ENCODE measurements around the gene ATP9A.

Gene ATP9A

DNA sequence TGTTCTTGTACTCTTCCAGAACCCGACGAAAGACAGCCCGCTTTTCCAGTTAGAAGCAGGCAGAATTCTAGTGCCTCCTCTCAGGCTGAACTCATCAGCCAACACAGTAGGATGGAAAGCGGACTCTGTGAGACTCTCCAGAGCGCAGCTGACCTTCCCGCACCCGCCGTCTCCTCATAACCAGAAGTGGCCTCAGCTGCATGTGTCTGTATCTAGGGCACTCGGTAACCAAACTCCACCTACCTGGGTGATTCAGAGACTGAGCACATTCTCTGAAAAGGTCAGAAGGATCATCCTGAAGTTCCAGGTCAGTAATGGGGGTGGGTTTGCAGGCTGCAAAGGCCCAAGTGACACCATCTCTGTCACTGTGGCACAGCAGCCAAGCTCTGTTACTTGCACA is 158.9 kb downstream of the ATP9A start:
- TF ChIP-seq SPI1 (IDR thresholded peaks at IDR 0.05; ENCODE audit: low read depth, low read length) (no peak), TAF1 (IDR thresholded peaks at IDR 0.05; ENCODE audit: low read depth, low read length) (no peak), POLR2A (IDR thresholded peaks at IDR 0.05; ENCODE audit: low read depth, low read length) (no peak), PAX5 (IDR thresholded peaks at IDR 0.05; ENCODE audit: insufficient read depth, low read length, severe bottlenecking) (no peak), POLR2AphosphoS5 (IDR thresholded peaks at IDR 0.05; ENCODE audit: low read depth, low read length) (no peak), POU2F2 (IDR thresholded peaks at IDR 0.05; ENCODE audit: low read depth, low read length) (no peak)
- no peak for FAIRE-seq
- no peak for DNase-seq (ENCODE audit: insufficient read length, low spot score)

DNA sequence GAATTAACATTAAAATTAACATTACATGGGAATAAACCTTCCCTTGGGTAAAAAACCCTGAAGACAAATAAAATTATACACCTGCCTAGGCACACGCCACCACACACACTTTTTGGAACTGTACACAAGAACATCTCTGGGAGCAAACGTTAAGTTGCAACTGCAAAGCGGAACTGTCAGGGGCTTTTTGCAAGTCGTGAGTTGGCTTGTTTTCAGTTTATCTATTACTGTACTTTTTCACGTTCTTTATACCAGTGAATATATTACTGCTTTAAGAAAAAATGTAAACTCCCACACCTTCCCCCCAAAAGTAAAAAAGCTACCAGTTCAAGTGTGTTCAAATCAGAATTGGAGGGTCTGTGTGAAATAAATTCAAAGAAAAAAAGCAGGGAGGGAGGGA is 160.1 kb downstream of the ATP9A start:
- no peak for TF ChIP-seq PAX5 (IDR thresholded peaks at IDR 0.05; ENCODE audit: insufficient read depth, low read length, severe bottlenecking)
- no peak for TF ChIP-seq POU2F2 (IDR thresholded peaks at IDR 0.05; ENCODE audit: low read depth, low read length)
- TF ChIP-seq SPI1 (IDR thresholded peaks at IDR 0.05; ENCODE audit: low read depth, low read length), result no peak
- TF ChIP-seq POLR2AphosphoS5 (IDR thresholded peaks at IDR 0.05; ENCODE audit: low read depth, low read length), result no peak
- no peak for TF ChIP-seq POLR2A (IDR thresholded peaks at IDR 0.05; ENCODE audit: low read depth, low read length)
- TF ChIP-seq TAF1 (IDR thresholded peaks at IDR 0.05; ENCODE audit: low read depth, low read length), result no peak
- FAIRE-seq (no peak), DNase-seq (ENCODE audit: insufficient read length, low spot score) (no peak)

DNA sequence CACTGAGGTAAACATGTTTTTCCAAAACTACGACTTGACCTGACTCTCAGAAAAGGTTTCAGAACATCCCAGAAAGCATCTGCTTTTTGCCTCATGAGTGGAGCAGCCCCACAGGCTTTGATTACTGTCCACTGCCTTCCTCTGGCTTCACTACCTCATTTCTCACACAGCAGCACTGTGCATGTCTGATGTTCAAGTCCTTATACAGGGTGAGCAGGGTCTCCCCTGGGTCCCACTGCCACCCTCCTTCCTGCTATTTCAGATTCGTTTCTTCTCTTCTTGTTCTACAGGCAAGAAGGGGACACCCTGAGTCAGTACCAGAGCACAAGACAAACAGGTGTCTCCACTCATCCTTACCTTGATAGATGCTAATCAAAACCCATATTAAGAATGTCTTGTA is 161.0 kb downstream of the ATP9A start:
- no peak for DNase-seq (ENCODE audit: insufficient read length, low spot score)
- TF ChIP-seq PAX5 (IDR thresholded peaks at IDR 0.05; ENCODE audit: insufficient read depth, low read length, severe bottlenecking), result no peak
- no peak for TF ChIP-seq POLR2A (IDR thresholded peaks at IDR 0.05; ENCODE audit: low read depth, low read length)
- TF ChIP-seq SPI1 (IDR thresholded peaks at IDR 0.05; ENCODE audit: low read depth, low read length), result no peak
- TF ChIP-seq TAF1 (IDR thresholded peaks at IDR 0.05; ENCODE audit: low read depth, low read length), result no peak
- no peak for TF ChIP-seq POU2F2 (IDR thresholded peaks at IDR 0.05; ENCODE audit: low read depth, low read length)
- no peak for TF ChIP-seq POLR2AphosphoS5 (IDR thresholded peaks at IDR 0.05; ENCODE audit: low read depth, low read length)
- no peak for FAIRE-seq

DNA sequence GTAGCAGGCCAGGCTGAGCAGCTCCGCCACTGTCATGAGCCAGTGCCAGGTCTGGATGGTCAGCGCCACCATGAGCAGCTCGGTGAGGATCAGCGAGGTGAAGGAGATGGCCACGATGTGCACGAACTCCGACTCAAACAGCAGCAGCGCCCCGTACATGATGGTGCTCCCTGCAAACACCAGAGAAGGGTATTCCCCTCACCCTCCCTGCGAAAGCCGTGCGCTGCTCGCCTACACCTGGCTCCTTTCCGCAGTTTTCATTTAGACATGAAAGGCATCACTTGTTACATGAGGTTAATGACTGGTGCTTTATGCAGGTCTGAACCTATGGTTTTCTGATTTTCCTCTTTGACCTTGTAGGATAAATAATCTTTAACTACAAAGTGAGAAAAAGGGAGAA is 163.3 kb downstream of the ATP9A start:
- DNase-seq (ENCODE audit: insufficient read length, low spot score) (no peak), FAIRE-seq (no peak)
- TF ChIP-seq SPI1 (IDR thresholded peaks at IDR 0.05; ENCODE audit: low read depth, low read length), result no peak
- TF ChIP-seq TAF1 (IDR thresholded peaks at IDR 0.05; ENCODE audit: low read depth, low read length), result no peak
- TF ChIP-seq POLR2AphosphoS5 (IDR thresholded peaks at IDR 0.05; ENCODE audit: low read depth, low read length), result no peak
- no peak for TF ChIP-seq POLR2A (IDR thresholded peaks at IDR 0.05; ENCODE audit: low read depth, low read length)
- TF ChIP-seq POU2F2 (IDR thresholded peaks at IDR 0.05; ENCODE audit: low read depth, low read length), result no peak
- no peak for TF ChIP-seq PAX5 (IDR thresholded peaks at IDR 0.05; ENCODE audit: insufficient read depth, low read length, severe bottlenecking)

DNA sequence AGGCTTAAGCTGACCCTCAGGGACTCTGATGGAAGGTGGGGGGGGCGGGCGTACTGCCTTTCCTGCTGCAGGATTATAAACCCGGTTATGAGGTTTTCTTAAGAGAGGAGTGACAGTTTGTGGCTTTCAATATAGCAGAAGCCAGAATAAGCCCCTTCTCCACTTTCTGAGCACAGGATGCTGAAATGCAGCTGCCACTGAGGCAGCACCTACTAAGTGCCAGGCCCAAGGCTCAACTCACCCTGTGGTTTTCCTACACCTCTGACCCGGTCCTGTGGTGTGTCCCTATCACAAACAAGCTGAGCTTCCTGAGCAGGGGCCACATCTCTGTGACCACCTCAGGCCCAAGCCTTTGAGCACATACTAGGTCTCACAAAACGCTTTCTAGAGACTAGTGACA is 166.1 kb downstream of the ATP9A start:
- FAIRE-seq, result no peak
- DNase-seq (ENCODE audit: insufficient read length, low spot score), result no peak
- TF ChIP-seq POU2F2 (IDR thresholded peaks at IDR 0.05; ENCODE audit: low read depth, low read length) (no peak), POLR2AphosphoS5 (IDR thresholded peaks at IDR 0.05; ENCODE audit: low read depth, low read length) (no peak), PAX5 (IDR thresholded peaks at IDR 0.05; ENCODE audit: insufficient read depth, low read length, severe bottlenecking) (no peak), TAF1 (IDR thresholded peaks at IDR 0.05; ENCODE audit: low read depth, low read length) (no peak), POLR2A (IDR thresholded peaks at IDR 0.05; ENCODE audit: low read depth, low read length) (no peak), SPI1 (IDR thresholded peaks at IDR 0.05; ENCODE audit: low read depth, low read length) (no peak)

DNA sequence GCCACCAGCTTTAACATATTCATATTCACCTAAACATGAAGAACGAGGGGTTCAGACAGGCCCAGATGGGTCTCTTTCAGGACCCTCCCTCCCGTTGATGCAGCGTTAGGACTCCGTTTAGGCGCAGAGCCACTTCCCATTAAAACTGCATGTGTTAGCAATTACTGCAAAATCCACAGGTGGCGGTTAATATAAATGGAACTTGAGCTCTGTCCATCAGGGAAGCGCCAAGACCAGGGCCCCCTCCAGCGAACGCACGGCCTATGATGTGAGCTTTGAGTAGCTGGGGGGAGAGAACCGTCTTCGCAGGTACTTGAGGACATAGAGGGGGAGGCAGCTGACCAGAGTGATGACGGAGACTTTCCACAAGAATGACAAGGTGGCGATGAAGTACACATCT is 167.2 kb downstream of the ATP9A start:
- TF ChIP-seq POLR2A (IDR thresholded peaks at IDR 0.05; ENCODE audit: low read depth, low read length), result no peak
- no peak for TF ChIP-seq TAF1 (IDR thresholded peaks at IDR 0.05; ENCODE audit: low read depth, low read length)
- TF ChIP-seq POU2F2 (IDR thresholded peaks at IDR 0.05; ENCODE audit: low read depth, low read length), result no peak
- FAIRE-seq, result no peak
- no peak for DNase-seq (ENCODE audit: insufficient read length, low spot score)

DNA sequence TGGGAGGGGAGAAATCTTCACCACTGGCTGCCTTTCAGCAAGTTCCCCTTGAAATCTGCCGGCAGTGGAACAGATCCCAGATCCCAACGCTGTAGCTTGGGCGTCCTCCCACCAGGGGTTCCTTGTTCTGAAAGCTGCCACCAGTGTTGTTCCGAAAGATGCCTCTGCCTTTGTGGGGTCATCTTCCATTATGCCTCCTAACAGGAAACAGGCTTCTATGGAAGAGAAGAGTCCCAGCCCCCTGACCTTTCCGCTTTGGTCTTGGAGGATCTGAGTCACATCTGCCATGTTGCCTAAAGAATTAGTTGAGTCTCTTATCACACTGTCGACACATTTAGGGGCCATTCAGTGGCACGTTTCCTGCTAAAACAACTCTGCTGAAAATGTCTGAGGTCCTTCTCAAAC is 168.2 kb downstream of the ATP9A start:
- FAIRE-seq (no peak), DNase-seq (ENCODE audit: insufficient read length, low spot score) (no peak)
- TF ChIP-seq POLR2AphosphoS5 (IDR thresholded peaks at IDR 0.05; ENCODE audit: low read depth, low read length) (no peak), POLR2A (IDR thresholded peaks at IDR 0.05; ENCODE audit: low read depth, low read length) (no peak)

DNA sequence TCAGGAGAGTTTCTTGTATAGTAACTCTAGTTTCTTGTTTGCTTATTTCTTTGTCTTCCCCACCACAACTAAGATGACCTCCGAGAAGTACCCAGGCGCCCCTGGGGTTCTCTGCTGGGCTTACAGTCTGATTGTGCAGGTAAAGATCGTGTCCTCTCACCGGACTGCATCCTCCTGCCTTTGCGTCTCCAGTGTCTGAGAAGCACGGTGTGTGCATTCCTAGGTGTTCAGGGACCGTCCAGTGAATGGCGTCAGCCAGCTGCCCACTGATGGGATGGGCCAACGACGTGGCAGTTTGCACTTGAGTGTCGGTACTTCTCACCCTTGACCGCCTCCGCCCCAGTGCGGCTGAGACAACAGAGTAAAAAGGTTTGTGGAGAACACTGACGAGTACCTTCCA is 169.6 kb downstream of the ATP9A start:
- DNase-seq (ENCODE audit: insufficient read length, low spot score), result no peak
- no peak for FAIRE-seq

DNA sequence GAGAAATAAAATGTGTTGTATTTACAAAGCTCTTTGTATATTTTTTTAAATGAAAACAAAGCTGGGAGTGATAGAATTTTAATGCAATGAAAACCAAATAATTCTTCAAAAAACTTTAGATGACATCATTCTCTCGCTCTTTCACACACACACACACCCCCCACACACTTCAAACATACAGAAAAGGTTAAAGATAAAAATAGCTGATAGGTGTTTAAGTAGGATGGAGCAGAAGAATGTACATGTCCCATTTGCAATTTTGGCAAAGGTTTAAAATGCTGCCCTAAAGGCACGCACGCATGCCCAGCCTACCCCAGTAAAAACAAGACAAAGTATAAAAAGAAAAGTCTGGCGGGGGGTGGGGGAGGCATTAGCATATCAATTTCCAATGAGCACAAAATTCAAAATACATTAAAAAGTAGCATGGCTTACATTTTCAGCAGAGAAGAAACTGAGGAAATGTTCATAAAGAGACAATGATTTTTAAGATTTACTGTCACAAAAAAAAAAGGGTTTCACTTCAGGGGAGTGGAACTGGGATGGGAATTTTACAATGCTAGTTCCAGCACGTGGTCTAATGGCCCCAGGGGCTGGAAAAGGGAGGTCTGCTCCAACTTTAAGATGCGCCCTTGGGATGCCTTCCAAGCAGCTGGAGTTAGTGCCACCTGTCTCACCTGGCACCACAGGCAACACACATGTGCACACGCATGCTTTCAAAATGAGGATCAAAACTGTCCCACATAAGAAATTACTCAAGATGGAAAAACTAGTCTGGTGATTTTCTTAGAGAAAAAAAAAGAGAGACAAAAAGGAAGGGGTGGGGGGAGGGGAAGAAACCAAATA is 170.6 kb downstream of the ATP9A start:
- TF ChIP-seq POU2F2 (IDR thresholded peaks at IDR 0.05; ENCODE audit: low read depth, low read length) (no peak), SPI1 (IDR thresholded peaks at IDR 0.05; ENCODE audit: low read depth, low read length) (no peak), POLR2A (IDR thresholded peaks at IDR 0.05; ENCODE audit: low read depth, low read length) (no peak), POLR2AphosphoS5 (IDR thresholded peaks at IDR 0.05; ENCODE audit: low read depth, low read length) (no peak), PAX5 (IDR thresholded peaks at IDR 0.05; ENCODE audit: insufficient read depth, low read length, severe bottlenecking) (no peak), TAF1 (IDR thresholded peaks at IDR 0.05; ENCODE audit: low read depth, low read length) (no peak)
- no peak for FAIRE-seq
- DNase-seq (ENCODE audit: insufficient read length, low spot score), result no peak

More for the DNA sequence above, 169.6 kb downstream of the ATP9A start:
- TF ChIP-seq PAX5 (IDR thresholded peaks at IDR 0.05; ENCODE audit: insufficient read depth, low read length, severe bottlenecking) (no peak), POLR2AphosphoS5 (IDR thresholded peaks at IDR 0.05; ENCODE audit: low read depth, low read length) (no peak), POLR2A (IDR thresholded peaks at IDR 0.05; ENCODE audit: low read depth, low read length) (no peak), SPI1 (IDR thresholded peaks at IDR 0.05; ENCODE audit: low read depth, low read length) (no peak), POU2F2 (IDR thresholded peaks at IDR 0.05; ENCODE audit: low read depth, low read length) (no peak), TAF1 (IDR thresholded peaks at IDR 0.05; ENCODE audit: low read depth, low read length) (no peak)
